Measurements from ENCODE around the gene COMMD1.

GRCh38 chr2:61910603-61911002 is 5.1 kb downstream of the COMMD1 start:
- no peak for TF ChIP-seq POLR2A (IDR thresholded peaks at IDR 0.05)
- no peak for TF ChIP-seq CTCF (IDR thresholded peaks at IDR 0.05 in 4 of 5, conservative IDR thresholded peaks at IDR 0.05 in 1 of 5)

Measured in gastrocnemius medialis (tissue), 4 donors.